ENCODE data around the gene APLP2. TPM values are rescaled to one million over a fixed set of nuclear protein-coding genes. Genes with fewer than 3 reads are reported as not detected.

Gene APLP2
- total and polyA plus RNA-seq, 4 donors, result 190 to 337 (median 233) TPM

GRCh38 chr11:130139401-130139800 is 69.7 kb downstream of the APLP2 start:
- WGBS, result 83% methylated on average over 13 of the region's 13 CpGs
- Histone ChIP-seq H3K9ac (ENCODE audit: low read depth in 1 of 2, low read length in 2 of 2) (no peak overlapping the region), H3K36me3 (ENCODE audit: control insufficient read depth in 4 of 4, insufficient read depth in 3 of 4, low read depth in 1 of 4, low read length in 3 of 4) (peaks cover 4 to 46% (median 30%) of the 10 kb centered on the region in 4 donors), H3K27me3 (ENCODE audit: control insufficient read depth in 4 of 4, insufficient read depth in 4 of 4, low read length in 3 of 4) (no peaks in the 10 kb centered on the region), H3K4me1 (ENCODE audit: control insufficient read depth in 4 of 4, insufficient read depth in 4 of 4, low read length in 3 of 4) (peaks cover 3 to 27% (median 21%) of the 10 kb centered on the region in 4 donors), H3K27ac (ENCODE audit: low read depth in 1 of 2, low read length in 2 of 2) (no peak overlapping the region), H3K4me3 (ENCODE audit: low read depth in 1 of 3, low read length in 3 of 3) (no peak overlapping the region), H3K9me3 (ENCODE audit: control insufficient read depth in 4 of 4, low read length in 3 of 4) (no peaks in the 10 kb centered on the region)
- no peak for DNase-seq (ENCODE audit: low spot score)
- no peak for TF ChIP-seq YY1 (IDR thresholded peaks at IDR 0.05)
- TF ChIP-seq RXRA (IDR thresholded peaks at IDR 0.05), result no peak
- TF ChIP-seq GABPA (IDR thresholded peaks at IDR 0.05 in 1 of 2, conservative IDR thresholded peaks at IDR 0.05 in 1 of 2), result no peak
- TF ChIP-seq, protein P1, sequence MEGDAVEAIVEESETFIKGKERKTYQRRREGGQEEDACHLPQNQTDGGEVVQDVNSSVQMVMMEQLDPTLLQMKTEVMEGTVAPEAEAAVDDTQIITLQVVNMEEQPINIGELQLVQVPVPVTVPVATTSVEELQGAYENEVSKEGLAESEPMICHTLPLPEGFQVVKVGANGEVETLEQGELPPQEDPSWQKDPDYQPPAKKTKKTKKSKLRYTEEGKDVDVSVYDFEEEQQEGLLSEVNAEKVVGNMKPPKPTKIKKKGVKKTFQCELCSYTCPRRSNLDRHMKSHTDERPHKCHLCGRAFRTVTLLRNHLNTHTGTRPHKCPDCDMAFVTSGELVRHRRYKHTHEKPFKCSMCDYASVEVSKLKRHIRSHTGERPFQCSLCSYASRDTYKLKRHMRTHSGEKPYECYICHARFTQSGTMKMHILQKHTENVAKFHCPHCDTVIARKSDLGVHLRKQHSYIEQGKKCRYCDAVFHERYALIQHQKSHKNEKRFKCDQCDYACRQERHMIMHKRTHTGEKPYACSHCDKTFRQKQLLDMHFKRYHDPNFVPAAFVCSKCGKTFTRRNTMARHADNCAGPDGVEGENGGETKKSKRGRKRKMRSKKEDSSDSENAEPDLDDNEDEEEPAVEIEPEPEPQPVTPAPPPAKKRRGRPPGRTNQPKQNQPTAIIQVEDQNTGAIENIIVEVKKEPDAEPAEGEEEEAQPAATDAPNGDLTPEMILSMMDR (IDR thresholded peaks at IDR 0.05; ENCODE audit: low read depth, low read length, missing input control), result no peak
- no peak for TF ChIP-seq RAD21 (IDR thresholded peaks at IDR 0.05)
- TF ChIP-seq, protein P2, sequence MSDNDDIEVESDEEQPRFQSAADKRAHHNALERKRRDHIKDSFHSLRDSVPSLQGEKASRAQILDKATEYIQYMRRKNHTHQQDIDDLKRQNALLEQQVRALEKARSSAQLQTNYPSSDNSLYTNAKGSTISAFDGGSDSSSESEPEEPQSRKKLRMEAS (IDR thresholded peaks at IDR 0.05), result no peak
- no peak for TF ChIP-seq FOXA1 (IDR thresholded peaks at IDR 0.05)
- TF ChIP-seq EGR1 (IDR thresholded peaks at IDR 0.05; ENCODE audit: low read depth in 2 of 2), result no peak
- TF ChIP-seq JUND (IDR thresholded peaks at IDR 0.05), result no peak
- no peak for TF ChIP-seq TAF1 (conservative IDR thresholded peaks at IDR 0.05)
- TF ChIP-seq FOXA2 (IDR thresholded peaks at IDR 0.05), result no peak
- TF ChIP-seq NR2F2 (IDR thresholded peaks at IDR 0.05), result no peak
- TF ChIP-seq ZBTB33 (IDR thresholded peaks at IDR 0.05), result no peak
- TF ChIP-seq SP1 (IDR thresholded peaks at IDR 0.05), result no peak
- TF ChIP-seq, protein P3, sequence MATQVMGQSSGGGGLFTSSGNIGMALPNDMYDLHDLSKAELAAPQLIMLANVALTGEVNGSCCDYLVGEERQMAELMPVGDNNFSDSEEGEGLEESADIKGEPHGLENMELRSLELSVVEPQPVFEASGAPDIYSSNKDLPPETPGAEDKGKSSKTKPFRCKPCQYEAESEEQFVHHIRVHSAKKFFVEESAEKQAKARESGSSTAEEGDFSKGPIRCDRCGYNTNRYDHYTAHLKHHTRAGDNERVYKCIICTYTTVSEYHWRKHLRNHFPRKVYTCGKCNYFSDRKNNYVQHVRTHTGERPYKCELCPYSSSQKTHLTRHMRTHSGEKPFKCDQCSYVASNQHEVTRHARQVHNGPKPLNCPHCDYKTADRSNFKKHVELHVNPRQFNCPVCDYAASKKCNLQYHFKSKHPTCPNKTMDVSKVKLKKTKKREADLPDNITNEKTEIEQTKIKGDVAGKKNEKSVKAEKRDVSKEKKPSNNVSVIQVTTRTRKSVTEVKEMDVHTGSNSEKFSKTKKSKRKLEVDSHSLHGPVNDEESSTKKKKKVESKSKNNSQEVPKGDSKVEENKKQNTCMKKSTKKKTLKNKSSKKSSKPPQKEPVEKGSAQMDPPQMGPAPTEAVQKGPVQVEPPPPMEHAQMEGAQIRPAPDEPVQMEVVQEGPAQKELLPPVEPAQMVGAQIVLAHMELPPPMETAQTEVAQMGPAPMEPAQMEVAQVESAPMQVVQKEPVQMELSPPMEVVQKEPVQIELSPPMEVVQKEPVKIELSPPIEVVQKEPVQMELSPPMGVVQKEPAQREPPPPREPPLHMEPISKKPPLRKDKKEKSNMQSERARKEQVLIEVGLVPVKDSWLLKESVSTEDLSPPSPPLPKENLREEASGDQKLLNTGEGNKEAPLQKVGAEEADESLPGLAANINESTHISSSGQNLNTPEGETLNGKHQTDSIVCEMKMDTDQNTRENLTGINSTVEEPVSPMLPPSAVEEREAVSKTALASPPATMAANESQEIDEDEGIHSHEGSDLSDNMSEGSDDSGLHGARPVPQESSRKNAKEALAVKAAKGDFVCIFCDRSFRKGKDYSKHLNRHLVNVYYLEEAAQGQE (IDR thresholded peaks at IDR 0.05), result no peak
- TF ChIP-seq ATF3 (IDR thresholded peaks at IDR 0.05), result no peak
- TF ChIP-seq HNF4G (IDR thresholded peaks at IDR 0.05), result no peak
